CD1c-positive myeloid dendritic cell (primary cell): ENCODE data around the gene EFNA2.

ENCODE experiments used
- DNase-seq: peaks from one replicate; pipeline ENCODE4 v3.0.0-alpha.2; 2016; ENCODE audit errors: extremely low spot score

The EFNA2 gene

DNA sequence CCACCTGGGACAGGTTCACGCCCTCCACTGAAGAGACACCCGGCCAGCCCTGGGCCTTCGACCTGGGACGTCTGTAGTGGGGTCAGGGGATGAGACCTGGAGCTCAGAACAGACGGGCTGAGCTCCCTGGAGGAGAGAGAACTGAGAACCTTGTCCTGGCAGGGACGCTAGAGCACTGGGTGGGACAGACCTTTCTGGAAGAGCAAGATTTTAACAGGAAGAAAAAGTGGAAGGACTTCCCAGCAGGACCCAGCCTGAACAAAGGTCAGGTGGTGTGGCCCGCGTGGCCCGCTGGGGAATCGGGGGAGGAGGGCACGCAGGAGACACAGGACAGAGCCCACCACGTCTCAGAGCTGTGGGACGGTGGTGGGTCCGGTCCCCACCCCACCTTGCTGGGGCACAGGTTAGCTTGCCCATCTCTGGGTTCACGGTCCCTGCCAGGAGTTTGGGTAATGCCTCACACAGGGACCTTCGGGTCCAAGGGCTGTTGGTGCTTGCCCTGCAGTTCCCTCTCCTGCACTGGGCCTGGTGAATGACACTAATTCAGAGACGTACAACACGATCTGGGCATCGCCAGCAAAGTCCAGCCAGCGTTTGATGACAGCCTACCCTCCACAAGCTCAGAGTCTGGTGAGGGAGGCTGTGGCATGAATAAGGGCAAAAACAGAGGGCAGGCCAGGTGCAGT lies 1.2 kb upstream of the EFNA2 start:
- DNase-seq = no peak

DNA sequence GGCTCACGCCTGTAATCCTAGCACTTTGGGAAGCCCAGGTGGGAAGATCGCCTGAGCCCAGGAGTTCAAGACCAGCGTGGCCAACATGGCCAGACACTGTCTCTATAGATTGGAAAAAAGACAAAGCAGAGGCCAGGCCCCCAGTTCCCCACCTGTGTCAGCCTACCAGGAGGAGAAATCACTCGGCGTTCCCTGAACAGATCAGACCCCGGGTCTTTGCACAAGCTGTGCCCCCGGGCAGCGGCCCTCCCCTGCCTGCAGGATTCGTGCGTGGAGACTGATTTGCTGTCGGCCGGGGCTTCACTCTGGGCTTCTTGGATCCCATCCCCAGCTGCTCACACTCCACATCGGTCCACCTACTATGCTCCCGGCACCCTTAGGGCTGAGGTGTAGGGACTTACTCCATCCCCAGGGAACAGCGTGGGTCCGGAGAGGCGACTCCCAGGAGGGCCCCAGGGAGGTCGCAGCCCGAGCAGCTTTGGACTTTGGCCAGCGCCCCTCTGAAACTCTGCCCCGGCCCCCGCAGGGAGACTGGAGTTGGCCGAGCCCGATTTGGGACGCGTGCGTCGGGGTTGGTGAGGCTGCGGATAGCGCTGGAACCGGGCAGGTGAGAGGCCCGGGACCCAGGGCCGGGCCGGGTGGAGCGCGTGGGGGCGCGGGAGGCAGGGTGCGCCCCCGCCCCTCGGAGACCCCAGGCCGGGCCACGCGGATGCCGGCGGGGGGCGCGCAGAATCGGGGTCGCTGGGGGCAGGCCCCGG lies 515 bp upstream of the EFNA2 start:
- DNase-seq = no peak

DNA sequence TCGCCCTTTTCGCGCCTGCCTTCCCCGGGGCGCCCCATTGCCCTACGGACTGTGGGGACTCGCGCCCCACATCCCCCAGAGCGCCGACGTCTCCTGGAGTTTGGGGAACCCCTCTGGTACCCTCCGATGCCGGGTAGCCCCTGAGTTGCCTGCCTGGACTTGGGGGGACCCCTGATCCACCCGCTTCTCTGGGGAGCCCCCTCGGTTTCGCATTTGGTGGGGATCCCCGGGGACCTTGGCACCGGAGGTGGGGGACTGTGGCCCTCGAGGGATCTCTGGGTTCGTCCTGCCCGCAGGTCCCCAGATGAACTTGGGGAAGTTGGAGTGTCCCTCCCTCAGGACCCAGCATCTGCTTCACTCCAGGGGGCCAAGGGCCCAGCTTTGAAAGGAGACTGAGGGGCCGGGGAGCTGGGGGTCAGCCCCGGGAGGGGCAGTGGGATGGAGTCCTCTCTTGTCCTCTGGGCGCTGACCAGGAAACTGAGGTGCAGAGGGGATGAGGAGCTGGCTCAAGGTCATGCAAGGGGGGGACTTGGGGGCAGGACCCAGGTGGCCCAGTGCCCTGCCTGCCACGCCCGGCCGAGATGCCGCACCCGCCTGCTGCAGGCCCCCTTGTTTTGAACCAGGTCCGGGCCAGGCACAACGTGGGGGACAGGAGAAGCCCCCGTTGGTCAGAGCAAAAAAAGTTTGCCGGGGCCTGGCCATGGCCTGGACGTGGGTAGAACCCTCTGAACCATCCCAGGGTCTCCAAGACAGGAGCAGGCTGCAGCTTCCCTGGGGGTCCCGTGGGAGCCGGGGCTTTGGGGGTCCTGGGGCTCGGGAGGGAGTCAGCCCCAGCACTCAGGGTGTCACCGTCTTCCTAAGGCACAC lies 1.0 kb downstream of the EFNA2 start:
- DNase-seq = no peak

DNA sequence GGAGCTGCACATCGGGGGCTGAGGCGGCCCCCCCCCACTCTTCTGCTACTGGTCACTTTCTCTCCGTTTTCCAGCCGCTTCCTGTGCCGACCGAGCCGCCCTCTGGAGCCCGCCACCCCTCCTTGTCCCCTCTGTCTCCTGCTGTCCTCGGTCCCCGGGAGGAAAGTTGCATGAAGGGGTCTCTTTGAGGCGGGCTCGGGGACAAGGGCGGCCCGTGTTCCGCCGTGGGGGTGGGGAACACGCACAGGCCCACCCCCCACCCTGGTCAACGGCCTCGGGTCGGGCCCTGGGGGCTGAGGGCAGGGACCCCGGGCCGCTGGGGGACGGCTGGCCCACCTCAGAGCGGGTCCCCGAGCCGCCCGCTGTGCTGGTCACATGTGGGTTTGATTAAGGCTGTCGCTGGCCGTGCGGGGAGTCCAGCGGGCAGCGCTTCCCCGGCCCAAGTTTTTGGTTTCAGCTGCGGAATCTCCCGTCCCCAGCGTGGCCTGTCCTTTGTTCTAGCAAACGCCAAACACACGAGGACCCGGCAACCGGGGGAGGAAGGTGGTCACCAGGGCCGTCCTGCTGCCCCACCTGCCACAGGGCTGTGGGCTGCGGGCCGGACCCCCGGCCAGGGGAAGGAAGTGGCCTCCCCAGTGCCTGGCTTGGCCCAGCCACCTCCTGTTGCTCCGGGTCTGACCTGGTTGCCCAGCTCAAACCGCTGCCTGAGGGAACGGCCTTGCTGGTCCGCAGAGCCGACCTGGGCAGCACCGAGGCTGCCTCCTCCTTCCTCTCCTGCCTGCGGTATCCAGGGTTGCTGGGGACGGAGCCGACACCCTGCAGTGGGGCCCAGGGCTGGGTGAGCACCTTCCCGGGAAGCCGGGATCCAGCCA lies 1.9 kb downstream of the EFNA2 start:
- no peak for DNase-seq

DNA sequence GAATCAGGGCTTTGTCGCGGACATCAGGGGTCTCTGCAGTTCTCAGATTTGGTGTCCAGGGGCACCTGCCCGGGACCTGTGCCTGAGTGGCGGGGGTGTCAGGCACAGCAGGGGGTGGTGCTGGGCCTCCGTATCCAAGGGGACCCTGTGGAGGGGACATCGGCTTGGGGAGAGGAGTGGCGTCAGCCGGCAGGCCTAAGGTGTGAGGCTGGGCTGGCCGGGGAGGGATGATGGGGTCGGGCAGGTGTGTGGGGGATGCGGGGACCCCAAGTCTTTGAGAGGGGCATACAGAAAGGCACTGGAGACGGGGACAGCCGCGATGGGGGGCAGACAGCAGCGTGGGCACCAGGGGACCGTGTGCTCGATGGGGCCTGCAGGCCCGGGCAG lies 2.5 kb downstream of the EFNA2 start:
- no peak for DNase-seq

DNA sequence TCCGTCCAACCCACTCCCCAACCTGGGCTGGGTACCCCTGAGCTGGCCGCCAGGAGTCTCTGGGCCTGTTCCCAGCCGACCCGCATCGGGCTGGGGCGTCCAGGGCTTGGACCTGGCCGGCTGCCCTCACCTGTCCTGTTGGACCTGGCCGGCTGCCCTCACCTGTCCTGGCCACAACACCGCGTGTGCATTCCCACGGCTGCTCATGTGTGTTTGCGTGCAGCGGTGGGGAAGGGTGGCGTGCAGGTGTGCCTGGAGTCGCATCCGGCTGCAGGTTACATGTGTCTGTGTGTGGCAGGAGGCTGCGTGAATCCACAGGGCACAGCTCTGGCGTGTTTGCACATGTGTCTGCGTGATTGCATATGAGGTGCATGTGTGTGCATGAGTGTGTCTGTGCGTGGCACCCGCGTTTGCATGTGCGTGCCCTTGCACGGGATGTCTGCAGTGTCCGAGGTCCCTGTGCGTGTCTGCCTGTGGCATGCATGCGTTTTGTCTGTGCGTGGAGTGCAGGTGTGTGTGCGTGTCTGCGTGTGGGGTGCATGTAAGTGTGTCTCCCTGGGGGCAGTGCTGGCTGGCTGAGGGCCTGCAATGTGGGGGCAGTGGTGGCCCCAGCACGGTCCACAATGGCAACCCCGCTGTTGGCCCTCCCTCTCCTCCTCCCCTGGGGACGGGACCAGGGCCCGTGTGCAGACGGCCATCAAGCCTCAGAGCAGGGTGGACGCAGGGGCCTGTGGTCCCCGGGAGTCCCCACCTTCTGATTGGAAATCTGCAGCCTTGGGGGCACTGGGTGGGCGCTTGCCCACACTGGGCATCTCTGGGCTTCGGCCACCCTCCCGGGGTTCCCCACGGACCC lies 3.4 kb downstream of the EFNA2 start:
- no peak for DNase-seq

DNA sequence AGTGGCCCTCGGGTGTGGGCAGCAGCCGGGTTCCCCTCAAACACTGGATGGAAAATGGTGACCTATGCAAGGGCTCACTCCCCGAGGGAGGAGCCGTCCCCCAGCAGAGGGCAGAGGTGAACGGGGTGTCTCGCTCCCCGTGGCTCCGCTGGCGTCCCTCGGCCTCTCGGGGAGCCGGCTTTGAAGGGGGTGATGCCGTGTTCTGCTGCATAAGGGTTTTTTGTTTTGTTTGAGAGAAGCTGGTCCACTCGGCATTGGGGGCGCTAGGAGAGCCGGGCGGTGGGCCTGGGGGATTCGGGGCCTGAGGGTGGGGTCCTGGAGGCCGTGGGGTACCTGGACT lies 4.0 kb downstream of the EFNA2 start:
- DNase-seq = no peak

DNA sequence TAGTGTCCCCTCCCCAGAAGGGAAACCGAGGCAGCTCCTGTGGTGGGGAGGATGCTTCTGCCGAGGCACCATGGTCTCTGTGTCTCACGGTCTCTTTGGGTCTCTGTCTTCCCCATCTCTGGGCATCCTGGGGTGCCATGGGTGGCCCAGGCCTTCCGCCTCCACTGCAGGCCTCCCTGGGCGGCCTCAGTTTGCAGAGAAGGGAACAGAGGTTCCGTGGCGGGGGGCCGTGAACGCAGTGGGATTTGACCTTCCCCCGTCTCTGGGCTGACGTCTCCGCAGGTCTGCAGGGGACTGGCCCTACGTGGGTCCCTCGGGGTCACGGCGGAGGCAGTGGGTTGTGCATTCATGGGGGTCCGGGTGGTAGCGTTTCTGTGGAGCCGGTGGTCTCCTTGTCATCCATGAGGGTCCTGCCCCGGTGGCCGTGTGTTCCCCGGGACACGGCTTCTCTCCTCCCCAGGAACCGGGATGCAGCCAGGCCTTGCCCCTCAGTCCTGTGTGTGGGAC lies 4.6 kb downstream of the EFNA2 start:
- DNase-seq = no peak

DNA sequence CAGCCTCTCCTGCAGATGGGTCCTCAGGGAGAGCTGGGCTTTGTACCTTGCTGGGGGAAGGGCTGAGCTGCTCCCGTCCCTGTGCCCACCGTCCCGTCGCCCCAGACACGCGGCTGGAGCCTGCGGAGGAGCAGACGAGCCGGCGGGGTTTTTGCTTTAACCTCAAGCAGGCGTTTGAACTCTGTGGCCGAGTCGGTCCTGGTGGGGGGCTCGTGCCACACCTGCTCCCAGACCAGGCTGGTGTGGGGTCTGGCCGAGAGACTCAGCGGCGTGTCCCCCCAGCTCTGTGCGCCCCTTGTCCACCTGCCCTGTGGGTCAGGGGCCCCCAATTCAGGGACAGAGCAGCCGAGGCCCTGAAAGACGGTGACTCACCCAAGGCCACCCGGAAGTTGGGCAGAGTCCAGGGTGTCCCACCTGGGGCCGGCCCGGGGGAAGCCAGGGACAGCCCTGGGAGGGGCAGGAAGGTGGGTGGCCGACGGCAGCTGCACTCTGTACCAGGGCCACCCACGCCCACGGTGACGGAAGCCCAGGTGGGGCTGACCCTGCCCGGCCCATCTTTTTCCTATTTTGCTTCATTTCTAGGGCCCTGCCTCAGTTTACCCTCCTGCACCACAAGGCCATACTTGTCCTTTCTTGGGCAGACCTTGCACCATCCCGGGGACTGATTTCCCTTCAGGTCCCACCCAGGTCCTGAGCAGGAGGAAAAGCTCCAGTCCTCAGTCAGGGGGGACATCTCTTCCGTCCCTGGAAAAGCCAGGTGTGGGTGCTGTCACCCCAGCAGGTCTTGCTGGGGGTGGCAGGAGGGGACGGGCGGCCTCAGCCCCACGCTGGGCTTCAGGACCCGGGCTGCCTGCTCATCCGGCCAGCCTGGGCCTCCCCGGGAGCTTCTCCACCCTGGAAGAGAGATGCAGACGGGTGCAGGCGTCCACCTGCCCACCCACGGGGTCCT lies 5.3 kb downstream of the EFNA2 start:
- DNase-seq = no peak

DNA sequence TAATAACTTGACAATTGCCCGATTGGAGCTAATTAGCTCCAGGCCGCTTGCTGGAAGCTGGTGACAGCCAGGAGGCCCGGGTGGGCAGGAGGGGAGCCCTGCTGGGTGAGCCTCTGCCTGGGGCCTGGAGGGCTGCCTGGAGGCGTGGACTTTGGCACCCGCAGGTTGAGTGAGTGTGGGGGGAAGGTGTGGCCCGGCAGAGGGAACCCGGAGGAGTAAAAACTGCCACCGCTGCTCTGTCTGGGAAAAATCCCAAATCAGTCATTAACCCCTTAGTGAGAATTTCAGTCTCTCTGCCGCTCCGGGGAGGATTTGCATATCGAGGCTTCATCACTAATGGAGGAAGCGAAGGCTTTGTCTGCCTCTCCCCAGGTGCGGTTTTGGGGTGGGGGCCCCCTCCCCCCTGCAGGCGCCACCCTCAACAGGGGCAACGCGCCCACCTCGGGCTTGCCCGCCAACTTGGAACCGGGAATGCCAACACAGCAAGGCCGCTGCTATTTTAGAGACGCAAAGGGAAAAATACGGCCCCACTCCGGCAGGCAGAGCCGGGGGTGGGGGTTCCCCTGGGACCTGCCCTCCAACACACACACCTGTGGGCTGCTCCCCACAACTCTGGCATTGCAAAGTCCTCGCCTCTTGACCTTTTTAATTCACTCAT lies 6.2 kb downstream of the EFNA2 start:
- no peak for DNase-seq

DNA sequence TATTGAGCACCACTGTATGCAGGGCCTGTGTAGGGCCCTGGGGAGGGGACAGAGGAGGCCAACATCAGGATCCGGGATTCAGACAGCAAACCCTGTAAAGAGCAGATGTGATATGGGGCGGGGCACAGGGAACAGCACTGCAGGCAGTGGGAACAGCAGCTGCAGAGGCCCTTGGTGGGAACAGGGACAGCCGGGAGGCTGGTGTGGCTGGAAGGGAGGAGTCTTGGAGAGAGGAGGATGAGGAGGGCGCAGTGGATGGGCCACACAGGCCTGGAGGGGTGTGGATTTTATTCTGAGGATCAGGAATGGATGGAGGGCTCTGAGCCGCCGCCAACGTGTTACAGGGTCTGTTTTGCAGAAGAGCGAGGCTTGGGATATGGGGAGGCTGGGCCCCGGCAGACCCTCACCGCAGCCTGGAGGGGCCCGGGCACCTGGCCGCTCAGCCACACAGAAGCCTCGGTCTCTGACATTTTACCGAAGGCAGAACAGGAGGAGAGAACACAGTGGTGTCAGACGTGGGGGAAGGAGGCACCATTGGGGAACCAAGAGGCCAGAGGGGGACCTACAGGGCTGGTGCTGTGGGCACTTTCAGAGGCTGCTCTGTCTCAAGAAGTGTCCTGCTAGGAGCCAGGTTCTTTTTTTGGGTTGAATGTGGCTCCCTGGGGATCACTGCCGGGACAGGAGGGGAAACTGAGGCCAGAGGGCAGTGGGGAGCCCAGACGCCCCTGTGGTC lies 6.9 kb downstream of the EFNA2 start:
- DNase-seq = no peak

DNA sequence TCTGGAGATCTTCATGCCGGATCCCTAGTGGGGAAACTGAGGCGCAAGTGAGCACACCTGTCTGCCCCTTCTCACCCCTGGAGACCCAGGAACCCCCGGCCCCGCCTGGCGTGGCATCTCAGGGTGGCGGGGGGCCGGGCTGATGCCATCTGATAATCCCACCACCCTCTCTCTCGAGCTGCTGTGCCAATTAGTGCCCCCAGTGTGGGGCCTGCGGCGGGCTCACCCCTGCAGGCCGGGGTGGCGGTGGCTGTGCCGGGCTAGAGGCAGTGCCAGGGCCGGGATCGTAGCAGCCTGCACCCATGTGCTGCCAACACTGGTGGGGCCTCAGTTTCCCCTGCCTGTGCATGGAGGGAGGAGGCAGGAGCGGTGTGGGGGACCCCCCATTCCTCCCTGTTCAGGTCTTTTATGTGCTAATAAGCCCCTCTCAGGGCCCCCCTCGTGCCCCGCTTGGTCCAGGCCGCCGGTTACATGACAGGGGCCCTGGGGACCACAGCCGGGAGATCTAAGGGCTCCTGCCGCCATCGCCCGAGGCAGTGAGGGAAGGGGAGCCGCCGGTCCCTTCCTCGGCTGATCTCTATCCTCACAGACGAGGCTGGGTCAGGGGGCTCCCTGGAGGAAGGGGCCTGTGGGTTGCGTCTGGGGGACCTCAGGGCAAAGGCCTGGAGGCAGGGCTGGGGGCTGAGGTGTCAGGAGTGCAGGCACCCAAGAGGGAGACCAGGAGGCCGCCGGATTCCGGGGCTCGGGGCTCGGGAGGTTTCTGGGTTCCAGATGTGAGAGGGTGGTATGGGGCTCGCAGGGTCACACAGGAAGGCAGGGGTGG lies 8.3 kb downstream of the EFNA2 start:
- no peak for DNase-seq

DNA sequence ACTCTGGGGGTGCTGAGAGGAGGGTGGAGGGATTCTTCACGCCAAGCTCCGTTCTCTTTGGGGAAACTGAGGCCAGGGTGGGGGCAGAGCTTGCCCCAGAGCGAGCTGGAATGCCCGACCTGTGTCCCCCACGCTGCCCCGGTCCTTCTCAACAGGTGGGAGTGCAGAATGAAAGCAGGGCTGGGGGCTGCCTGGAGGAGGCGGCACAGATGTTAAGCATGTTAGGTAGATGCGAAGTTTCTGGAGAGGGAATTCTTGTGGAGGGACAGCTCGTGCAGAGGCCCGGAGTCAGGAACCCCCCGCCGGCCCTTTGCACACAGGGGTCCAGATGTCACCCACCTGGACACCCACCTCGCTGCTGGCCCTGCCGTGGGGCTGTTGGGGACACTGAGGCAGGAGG lies 9.0 kb downstream of the EFNA2 start:
- DNase-seq = no peak

DNA sequence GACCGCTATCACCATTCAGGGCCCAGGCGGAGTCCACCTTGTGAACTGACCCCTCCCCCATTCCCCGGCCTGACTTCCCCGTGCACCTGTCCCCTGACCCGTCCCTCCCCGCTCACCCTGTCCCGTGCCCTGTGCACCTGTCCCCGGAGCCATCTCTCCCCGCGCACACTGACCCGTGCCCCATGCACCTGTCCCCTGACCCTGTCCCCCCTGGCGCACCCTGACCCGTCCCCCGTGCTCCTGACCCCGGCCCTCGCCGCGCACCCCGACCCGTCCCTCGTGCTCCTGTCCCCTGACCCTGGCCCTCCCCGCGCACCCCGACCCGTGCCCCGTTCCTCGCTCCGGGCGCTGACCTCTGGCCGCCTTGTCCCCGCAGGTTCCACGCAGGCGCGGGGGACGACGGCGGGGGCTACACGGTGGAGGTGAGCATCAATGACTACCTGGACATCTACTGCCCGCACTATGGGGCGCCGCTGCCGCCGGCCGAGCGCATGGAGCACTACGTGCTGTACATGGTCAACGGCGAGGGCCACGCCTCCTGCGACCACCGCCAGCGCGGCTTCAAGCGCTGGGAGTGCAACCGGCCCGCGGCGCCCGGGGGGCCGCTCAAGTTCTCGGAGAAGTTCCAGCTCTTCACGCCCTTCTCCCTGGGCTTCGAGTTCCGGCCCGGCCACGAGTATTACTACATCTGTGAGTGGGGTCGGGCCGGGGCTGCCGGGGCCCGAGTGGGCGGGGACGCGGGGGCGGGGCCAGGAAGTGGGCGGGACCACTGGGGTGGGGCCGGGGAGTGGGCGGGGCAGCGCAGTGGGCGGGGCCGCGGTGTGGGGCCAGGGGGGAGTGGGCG lies 9.7 kb downstream of the EFNA2 start:
- no peak for DNase-seq

DNA sequence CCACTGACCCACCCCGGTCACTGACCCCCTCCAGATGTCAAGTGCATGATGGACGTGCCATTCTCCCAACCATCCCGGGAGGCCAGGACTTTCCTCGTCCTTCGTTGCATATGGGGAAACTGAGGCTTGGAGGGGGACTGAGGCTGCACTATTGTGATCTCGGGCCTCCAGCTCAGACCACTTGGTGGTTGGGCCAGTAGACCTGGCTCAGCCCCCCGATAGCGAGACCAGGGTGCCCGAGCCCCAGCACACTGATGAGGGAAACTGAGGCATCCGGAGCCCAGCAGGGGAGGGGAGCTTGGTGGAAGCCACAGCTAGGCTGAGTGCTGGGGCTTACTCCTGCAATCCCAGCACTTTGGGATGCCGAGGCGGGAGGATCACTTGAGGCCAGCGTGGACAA lies 10.4 kb downstream of the EFNA2 start:
- DNase-seq = no peak

DNA sequence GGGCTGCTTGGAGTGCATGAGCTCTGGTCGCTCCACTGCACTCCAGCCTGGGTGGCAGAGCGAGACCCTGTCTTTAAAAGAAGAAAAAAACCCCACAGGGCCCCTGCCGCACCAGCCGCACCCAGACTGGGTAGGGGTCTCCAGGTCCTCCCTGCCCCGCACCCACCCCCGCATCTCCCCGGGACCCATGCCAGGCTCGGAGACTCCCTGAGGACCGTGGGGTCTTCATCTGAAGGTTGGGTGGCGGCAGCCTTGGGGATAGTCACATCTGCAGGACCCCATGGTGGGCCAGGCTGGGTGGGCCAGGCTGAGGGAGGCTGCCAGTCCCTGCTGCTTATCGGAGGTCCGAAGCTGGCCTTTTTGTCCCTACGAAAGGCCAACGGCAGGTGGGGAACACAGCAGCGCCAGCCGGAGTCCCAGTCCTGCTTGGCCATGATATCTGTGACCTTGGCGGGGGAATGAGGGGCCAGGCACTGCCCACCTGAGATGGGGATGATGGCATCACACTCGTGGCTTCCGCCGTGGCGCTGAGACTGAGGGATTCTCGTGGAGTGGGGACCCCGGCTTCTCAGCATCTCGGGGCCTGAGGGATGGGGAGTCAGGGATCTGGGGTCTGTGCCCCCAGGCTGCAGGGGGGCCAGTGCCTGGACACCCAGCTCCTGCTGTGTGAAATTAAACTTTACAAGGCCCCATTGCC lies 11.1 kb downstream of the EFNA2 start:
- DNase-seq = no peak
